ENCODE results near the gene UAP1L1.
A peak's percentile ranks its signal among the peaks of the same experiment; 100 is the strongest.

UAP1L1 gene

GRCh38 chr9:137077758-137078693 is 709 bp downstream of the UAP1L1 start:
- DNase-seq = no peak

- no peak for DNase-seq
Observed at GRCh38 chr9:137078701-137079400, 1.5 kb downstream of the UAP1L1 start.

GRCh38 chr9:137079401-137079787 is 2.1 kb downstream of the UAP1L1 start:
- no peak for DNase-seq

- DNase-seq = no peak
Observed at GRCh38 chr9:137080260-137081122, 3.2 kb downstream of the UAP1L1 start.

GRCh38 chr9:137082222-137082924 is 5.1 kb downstream of the UAP1L1 start:
- no peak for DNase-seq

- DNase-seq = no peak
Observed at GRCh38 chr9:137082925-137083290, 5.6 kb downstream of the UAP1L1 start.

GRCh38 chr9:137083394-137084004 is 6.2 kb downstream of the UAP1L1 start:
- DNase-seq = no peak

- no peak for DNase-seq
Observed at GRCh38 chr9:137084526-137084925, 7.2 kb downstream of the UAP1L1 start.

GRCh38 chr9:137085920-137086530 is 8.7 kb downstream of the UAP1L1 start:
- no peak for DNase-seq

- DNase-seq = peak; percentile 99
Observed at GRCh38 chr9:137086531-137087408, 9.5 kb downstream of the UAP1L1 start, which contains the start of gene MAN1B1. Gene MAN1B1 (plus strand): TSS chr9:137086985. CDS start chr9:137087000, 15 bp downstream.

GRCh38 chr9:137087409-137087925 is 10.2 kb downstream of the UAP1L1 start:
- no peak for DNase-seq

- DNase-seq = no peak
Observed at GRCh38 chr9:137088121-137088520, 10.8 kb downstream of the UAP1L1 start.

GRCh38 chr9:137089232-137089947 is 12.1 kb downstream of the UAP1L1 start:
- no peak for DNase-seq

- peak; percentile 50 for DNase-seq
Observed at GRCh38 chr9:137095664-137096517, 18.6 kb downstream of the UAP1L1 start.

- DNase-seq = no peak
Observed at GRCh38 chr9:137096785-137097546, 19.6 kb downstream of the UAP1L1 start.

GRCh38 chr9:137097761-137098462 is 20.6 kb downstream of the UAP1L1 start:
- DNase-seq = no peak

GRCh38 chr9:137099231-137099630 is 21.9 kb downstream of the UAP1L1 start:
- DNase-seq = no peak

All from activated gamma-delta T cell (primary cell).